Central memory CD4-positive, alpha-beta T cell (primary cell): Measurements from ENCODE around the gene RSRC1.
"Not testable (repeated sequence)": the region's sequence is repeated elsewhere in the genome, so short reads cannot be mapped to it uniquely, and the experiment has no call there.

ENCODE experiments used
- DNase-seq: peaks from one replicate; pipeline ENCODE4 v3.0.0; 2022

Gene RSRC1

DNA sequence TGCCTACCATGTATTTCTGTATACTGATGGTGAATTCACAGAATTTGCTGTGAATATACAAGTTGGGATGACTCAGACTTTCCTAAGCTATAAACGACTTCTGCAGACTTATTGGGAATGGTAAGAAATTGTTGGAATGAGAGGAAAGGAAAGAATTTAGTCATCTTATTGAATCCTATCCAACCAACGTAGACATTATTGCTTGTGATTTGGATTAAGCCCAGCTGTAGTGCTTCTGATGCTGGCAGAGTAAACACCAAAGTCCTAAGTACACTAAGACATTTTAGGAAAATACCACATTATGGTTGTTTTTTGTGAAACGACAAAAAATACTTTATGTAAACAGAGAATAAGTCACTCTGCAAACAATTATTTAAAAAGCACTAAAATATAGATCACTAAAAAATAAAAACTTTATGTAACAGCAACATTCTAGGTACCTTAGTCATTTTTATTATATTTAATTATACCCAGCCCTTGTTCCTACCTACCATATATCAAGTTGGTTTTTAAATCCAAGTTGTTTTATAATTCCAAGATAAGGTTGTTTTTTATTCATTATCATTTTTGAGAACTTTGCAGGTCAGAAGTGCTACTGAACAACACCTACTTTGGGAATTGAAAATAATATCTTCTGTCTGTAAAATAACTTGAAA lies 361.9 kb downstream of the RSRC1 start:
- no peak for DNase-seq

GRCh38 chr3:158479051-158479450 lies 369.2 kb downstream of the RSRC1 start:
- DNase-seq, result no peak

- DNase-seq, result no peak
Observed at GRCh38 chr3:158483701-158484235, 373.9 kb downstream of the RSRC1 start.

DNA sequence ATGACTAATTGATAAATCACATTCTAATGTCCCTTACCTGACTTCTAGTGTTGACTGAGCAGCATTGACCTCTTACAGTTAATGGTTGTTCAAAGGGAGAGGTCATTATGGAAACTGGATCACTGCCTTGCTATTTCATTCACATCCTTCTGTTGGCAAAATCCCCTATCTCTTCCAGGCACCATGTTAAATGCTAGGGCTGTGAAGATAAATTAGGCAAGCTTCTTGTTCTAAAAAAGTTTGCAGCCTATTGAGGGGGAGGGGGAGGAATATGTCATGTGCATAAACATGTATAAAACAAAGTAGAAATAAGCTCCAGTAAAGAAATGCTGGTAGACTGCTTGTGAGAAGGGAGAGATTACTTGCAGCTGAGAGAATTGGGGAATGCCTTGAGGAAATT lies 376.3 kb downstream of the RSRC1 start:
- DNase-seq, result no peak

GRCh38 chr3:158488670-158489069 lies 378.8 kb downstream of the RSRC1 start:
- no peak for DNase-seq

DNA sequence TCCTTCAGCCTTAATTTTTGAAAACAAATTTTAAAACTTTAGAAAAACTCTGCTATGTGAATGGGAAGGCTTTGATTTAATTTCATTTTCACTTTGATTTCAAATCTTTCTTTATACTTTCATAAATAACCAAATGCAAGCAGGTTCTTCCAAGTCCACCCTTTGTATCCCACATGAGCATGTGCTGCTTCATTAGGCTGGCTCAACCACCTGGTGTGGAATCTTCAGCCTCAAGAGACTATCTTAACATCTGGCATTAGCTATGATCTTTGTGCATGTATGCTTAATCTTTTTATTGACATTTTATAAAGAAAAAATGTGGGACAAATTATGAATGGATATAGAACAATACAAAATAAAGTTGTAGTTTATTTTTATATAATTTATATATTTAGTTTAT lies 379.3 kb downstream of the RSRC1 start:
- no peak for DNase-seq

GRCh38 chr3:158491968-158492367 lies 382.1 kb downstream of the RSRC1 start:
- no peak for DNase-seq

DNA sequence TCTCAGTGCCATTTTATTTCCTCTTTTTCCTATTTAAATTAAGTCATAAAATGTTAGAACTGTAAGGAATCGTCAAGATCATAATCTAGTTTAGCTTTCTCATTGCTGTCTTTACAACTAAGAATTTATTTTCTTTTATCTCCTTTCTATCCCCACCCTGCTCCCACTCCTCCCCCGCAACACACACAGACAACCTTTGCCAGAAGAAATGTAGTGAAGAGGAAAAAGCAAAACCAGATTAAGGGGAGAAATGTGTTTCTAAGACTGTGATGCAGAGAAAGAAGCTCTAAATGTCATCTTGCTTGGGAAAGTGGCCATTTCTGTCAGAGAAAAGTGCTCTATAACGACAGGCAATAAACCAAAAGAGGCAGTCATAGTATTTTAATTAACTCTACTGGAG lies 382.8 kb downstream of the RSRC1 start:
- DNase-seq, result no peak

DNA sequence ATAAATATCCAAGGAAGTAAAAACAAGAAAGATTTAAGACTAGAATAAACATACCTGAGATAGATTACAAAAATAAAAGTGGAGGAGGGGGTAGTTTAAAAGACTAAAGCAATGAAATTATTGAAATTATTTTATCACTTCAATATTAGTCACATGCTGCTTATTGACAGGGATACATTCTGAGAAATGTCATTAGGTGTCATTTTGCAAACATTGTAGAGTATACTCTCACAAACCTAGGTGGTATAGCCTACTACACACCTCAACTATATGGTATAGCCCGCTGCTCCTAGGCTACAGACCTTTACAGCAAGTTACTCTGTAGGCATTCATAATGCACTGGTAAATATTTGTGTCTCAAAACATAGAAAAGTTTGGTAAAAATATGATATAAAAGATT lies 384.0 kb downstream of the RSRC1 start:
- no peak for DNase-seq

DNA sequence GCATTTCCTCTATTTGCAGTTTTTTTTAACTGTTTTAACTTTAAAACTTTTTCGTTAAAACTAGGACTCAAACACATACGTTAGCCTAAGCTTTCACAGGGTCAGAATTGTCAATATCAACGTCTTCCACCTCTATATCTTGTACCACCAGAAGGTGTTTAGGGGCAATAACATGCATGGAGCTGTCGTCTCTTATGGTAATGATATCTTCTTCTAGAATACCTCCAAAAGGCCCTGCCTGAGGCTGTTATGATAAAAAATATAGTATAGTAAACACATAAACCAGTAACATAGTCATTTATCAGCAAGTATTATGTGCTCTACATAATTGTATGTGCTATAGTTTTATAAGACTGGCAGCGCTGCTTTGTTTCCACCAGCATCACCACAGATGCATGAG lies 384.8 kb downstream of the RSRC1 start:
- DNase-seq, result no peak

- DNase-seq, result not testable (repeated sequence)
Observed at GRCh38 chr3:158495398-158495902, 385.6 kb downstream of the RSRC1 start.

GRCh38 chr3:158505117-158505516 lies 395.2 kb downstream of the RSRC1 start:
- no peak for DNase-seq

DNA sequence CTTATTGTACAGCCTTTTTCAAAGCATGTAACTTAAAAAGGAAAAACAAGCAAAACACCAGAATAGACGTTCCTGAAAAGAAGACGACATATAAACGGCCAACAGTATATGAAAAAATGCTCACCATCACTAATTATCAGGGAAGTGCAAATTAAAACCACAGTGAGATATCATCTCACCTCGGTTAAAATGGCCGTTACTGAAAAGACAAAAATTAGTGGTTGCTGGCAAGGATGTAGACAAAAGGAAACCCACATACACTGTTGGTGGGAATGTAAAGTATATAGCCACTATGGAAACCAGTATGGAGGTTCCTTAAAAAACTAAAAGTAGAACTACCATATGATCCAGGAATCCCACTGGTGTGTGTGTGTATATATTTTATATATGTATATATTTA lies 396.6 kb downstream of the RSRC1 start:
- no peak for DNase-seq

- no peak for DNase-seq
Observed at GRCh38 chr3:158508481-158508880, 398.6 kb downstream of the RSRC1 start.

GRCh38 chr3:158509891-158510290 lies 400.0 kb downstream of the RSRC1 start:
- DNase-seq, result no peak

DNA sequence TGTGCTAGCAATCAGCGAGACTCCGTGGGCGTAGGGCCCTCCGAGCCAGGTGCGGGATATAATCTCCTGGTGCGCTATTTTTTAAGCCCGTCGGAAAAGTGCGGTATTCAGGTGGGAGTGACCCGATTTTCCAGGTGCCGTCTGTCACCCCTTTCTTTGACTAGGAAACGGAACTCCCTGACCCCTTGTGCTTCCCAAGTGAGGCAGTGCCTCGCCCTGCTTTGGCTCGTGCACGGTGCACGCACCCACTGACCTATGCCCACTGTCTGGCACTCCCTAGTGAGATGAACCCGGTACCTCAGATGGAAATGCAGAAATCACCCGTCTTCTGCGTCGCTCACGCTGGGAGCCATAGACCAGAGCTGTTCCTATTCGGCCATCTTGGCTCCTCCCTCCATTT lies 406.8 kb downstream of the RSRC1 start:
- DNase-seq, result not testable (repeated sequence)

GRCh38 chr3:158519776-158520175 lies 409.9 kb downstream of the RSRC1 start:
- DNase-seq, result no peak

- DNase-seq, result no peak
Observed at GRCh38 chr3:158520433-158520832, 410.5 kb downstream of the RSRC1 start.

DNA sequence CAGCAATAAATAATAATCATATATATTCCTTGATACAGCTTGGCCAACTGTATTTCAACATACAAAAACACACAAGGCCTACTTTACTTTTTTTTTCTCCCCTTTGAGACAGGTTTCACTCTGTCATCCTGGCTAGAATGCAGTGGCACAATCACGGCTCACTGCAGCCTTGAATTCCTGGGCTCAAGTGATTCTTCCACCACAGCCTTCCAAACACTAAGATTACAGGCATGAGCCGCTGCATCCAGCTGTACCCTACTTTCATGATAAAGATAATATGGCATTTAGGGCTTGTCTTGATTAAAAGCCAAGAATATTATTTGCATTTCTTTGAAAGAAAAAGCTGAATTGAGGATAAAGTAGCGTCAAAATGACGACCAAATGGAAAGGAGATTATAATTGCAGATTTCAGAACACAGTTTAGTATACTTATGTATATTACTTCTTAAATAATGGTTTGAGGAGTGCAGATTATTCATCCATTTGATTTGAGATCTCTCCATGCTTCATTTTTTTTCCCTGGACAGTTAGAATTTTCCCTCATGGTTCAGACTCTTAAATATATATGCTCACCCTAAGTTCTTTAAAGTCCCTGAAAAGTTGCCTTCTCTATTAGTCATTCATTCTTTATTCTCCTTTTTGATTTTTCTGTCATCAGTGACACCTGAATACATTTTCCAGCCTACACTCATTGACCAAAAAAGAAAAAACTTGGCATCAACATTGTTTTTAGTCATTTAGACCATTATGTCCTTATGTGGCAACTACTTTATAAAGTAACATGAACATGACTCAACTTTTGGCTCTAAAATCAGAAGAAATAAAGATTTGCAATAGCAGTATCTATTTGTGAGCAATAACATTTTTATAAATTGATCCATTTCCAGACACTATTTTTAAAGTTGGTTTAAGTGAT lies 412.6 kb downstream of the RSRC1 start:
- no peak for DNase-seq

GRCh38 chr3:158528076-158528674 lies 418.3 kb downstream of the RSRC1 start:
- DNase-seq, result no peak

DNA sequence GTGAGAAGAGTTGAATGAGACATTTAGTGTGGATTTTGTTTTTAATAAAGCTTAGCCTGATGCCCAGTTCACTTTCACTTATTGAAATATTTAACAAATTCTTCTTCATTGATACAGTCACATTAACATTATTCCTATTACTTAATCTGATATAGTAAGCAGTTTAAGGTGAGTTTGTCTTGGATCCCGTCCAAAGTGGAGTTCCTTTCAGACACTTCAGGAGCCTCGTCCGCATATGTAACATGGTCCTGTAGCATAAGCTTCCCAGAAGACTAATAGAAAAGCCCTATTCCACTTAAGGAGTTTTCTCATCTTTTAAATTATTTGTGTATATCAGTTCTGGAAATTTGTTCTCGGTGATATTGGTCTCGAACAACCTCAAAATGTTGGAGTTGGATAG lies 421.4 kb downstream of the RSRC1 start:
- no peak for DNase-seq

DNA sequence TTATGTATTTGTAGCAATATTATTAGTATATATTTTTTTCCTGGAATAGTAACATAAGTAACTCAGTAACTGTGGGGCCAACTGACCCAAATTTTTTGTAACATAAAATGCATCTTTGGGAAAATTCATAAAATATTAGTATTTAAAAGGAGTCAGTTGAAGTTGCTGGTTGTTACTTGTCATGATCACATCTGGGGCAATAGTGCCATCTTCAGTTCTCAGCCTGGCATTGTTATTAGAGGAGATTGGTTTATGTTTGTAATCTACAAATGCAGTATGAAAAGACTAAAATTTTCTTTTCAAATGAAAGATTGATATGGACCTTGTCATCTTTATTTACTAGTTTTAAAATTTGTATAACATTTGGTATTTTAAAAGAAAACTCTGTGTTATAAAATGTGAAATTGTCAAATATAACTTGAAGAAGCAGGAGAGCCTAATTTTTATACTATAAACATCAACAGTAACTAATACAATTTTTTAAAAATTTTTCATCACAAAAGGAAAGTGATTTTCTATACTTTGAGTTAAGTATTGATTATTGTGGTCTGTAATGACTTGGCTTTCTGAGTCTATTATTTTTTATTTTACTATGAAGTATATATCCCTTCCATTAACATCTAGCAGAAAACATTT lies 422.3 kb downstream of the RSRC1 start:
- DNase-seq, result no peak

GRCh38 chr3:158535918-158536317 lies 426.0 kb downstream of the RSRC1 start:
- DNase-seq, result no peak
